Body of pancreas (tissue), 4 donors: ENCODE measurements around the gene NRP2.

Source experiments
- CTCF ChIP-seq, 7 experiments: fragments of 450-650 bp in 4 of 7; fragments of 200-600 bp in 3 of 7; sonication (generic) in 3 of 7; IDR thresholded peaks; one replicate each; pipeline ENCODE4 v1.5.1; 2016 to 2019; ENCODE audit warnings: antibody characterized with exemption in 7 of 7
- POLR2A ChIP-seq, 3 donors: fragments of 450-650 bp; IDR thresholded peaks; one replicate each; pipeline ENCODE4 v1.6.1; 2016; ENCODE audit warnings: antibody characterized with exemption in 3 of 3, mild to moderate bottlenecking in 2 of 3

- TF ChIP-seq CTCF (IDR thresholded peaks at IDR 0.05) (no peak), POLR2A (IDR thresholded peaks at IDR 0.05) (no peak)
Measured at GRCh38 chr2:205740381-205740780, 58.1 kb downstream of the NRP2 start.
